Fibroblast of villous mesenchyme (primary cell): ENCODE measurements around the gene RAPGEF6. TPM values are rescaled to one million over a fixed set of nuclear protein-coding genes. Genes with fewer than 3 reads are reported as not detected.

ENCODE experiments used
- DNase-seq: peaks from one replicate; pipeline ENCODE4 v3.0.0-alpha.2; 2010; ENCODE audit warnings: low read depth
- H3K4me3 ChIP-seq: 2 replicates; pipeline ENCODE4 v1.5.1; 2011; ENCODE audit warnings: low read depth, mild to moderate bottlenecking, low read length
- CTCF ChIP-seq: IDR thresholded peaks from 2 replicates; pipeline ENCODE4 v1.5.1; 2012; ENCODE audit warnings: low read depth, mild to moderate bottlenecking, low read length; ENCODE audit not compliant: insufficient read depth
- total RNA-seq: library from RNA; depleted of rRNA; stranded (reverse); fragments of >200 nt; gene quantifications from 2 replicates; pipeline ENCODE4 v1.2.3, GENCODE V29; 2012

Gene RAPGEF6
- total RNA-seq, 1 donor: 21.6 TPM

GRCh38 chr5:131530706-131531331 is 104.2 kb downstream of the RAPGEF6 start:
- no peak overlapping the region for H3K4me3 ChIP-seq
- TF ChIP-seq CTCF: no peak
- DNase-seq: no peak

- H3K4me3 ChIP-seq: no peak overlapping the region
- DNase-seq: no peak
- TF ChIP-seq CTCF: no peak
These were observed 106.3 kb downstream of the RAPGEF6 start for GRCh38 chr5:131528682-131529081.

- no peak overlapping the region for H3K4me3 ChIP-seq
- DNase-seq: peak; percentile 27
- no peak for TF ChIP-seq CTCF
These were observed 109.2 kb downstream of the RAPGEF6 start for GRCh38 chr5:131525805-131526204.

GRCh38 chr5:131524431-131524830 is 110.6 kb downstream of the RAPGEF6 start:
- H3K4me3 ChIP-seq: no peak overlapping the region
- TF ChIP-seq CTCF: no peak
- no peak for DNase-seq

- no peak for TF ChIP-seq CTCF
- no peak for DNase-seq
- no peak overlapping the region for H3K4me3 ChIP-seq
These were observed 111.4 kb downstream of the RAPGEF6 start for GRCh38 chr5:131523500-131524185.

- H3K4me3 ChIP-seq: no peak overlapping the region
- DNase-seq: no peak
- TF ChIP-seq CTCF: no peak
These were observed 113.8 kb downstream of the RAPGEF6 start for GRCh38 chr5:131521252-131521651.
